A549 (cell line): ENCODE results near the gene SLC25A46.
"Not testable (repeated sequence)": the region's sequence is repeated elsewhere in the genome, so short reads cannot be mapped to it uniquely, and the experiment has no call there.

Experiments used
- BHLHE40 ChIP-seq: IDR thresholded peaks from 2 replicates; pipeline ENCODE4 v1.6.1; 2012; ENCODE audit warnings: low read depth, low read length, inconsistent platforms
- CTCF ChIP-seq: fragments of >200 bp; sonication (Bioruptor Twin); formaldehyde crosslinking; IDR thresholded peaks from 3 replicates; pipeline ENCODE4 v1.5.1; 2016
- ESRRA ChIP-seq: fragments of 150-350 bp; IDR thresholded peaks from 2 replicates; pipeline ENCODE4 v1.6.1; 2014; ENCODE audit warnings: mild to moderate bottlenecking, low read length, borderline replicate concordance
- GATA3 ChIP-seq: IDR thresholded peaks from 2 replicates; pipeline ENCODE4 v1.6.1; 2012; ENCODE audit warnings: borderline replicate concordance
- HDAC2 ChIP-seq: fragments of 200-600 bp; sonication (generic); IDR thresholded peaks from 2 replicates; pipeline ENCODE4 v1.6.1; 2016
- HOXA7 ChIP-seq: fragments of 250-450 bp; sonication (Bioruptor Pico); IDR thresholded peaks from 2 replicates; pipeline ENCODE4 v1.5.0; 2020; ENCODE audit warnings: mild to moderate bottlenecking, moderate library complexity
- NFE2L2 ChIP-seq: fragments of 150-350 bp; conservative IDR thresholded peaks from 2 replicates; pipeline ENCODE4 v1.6.1; 2014; ENCODE audit warnings: low read length
- POLR2A ChIP-seq: IDR thresholded peaks from 2 replicates; pipeline ENCODE4 v1.6.1; 2012; ENCODE audit warnings: mild to moderate bottlenecking, low read length
- RFX5 ChIP-seq: fragments of 450-650 bp; IDR thresholded peaks from 2 replicates; pipeline ENCODE4 v1.7.1; 2014; ENCODE audit warnings: antibody characterized with exemption, mild to moderate bottlenecking, moderate library complexity
- ZC3H11A ChIP-seq: fragments of 450-650 bp; IDR thresholded peaks from 2 replicates; pipeline ENCODE4 v1.6.1; 2014; ENCODE audit warnings: antibody characterized with exemption, mild to moderate bottlenecking

GRCh38 chr5:110788006-110788405, 49.2 kb downstream of the SLC25A46 start:
- not testable (repeated sequence) for TF ChIP-seq CTCF; BHLHE40; POLR2A; GATA3; NFE2L2; ZC3H11A; HOXA7 (CRISPR knock-in tag); HDAC2; RFX5; ESRRA
